HepG2 (cell line): ENCODE data around the gene CACNG7. TPM values are rescaled to one million over a fixed set of nuclear protein-coding genes. Genes with fewer than 3 reads are reported as not detected.

Source experiments
- CHD4 ChIP-seq: fragments of 200-600 bp; sonication (generic); IDR thresholded peaks from 2 replicates; pipeline ENCODE4 v1.7.0; 2017; ENCODE audit warnings: mild to moderate bottlenecking, low read length, borderline replicate concordance
- FOXP1 ChIP-seq, 2 experiments: fragments of 450-650 bp in 1 of 2; IDR thresholded peaks; 2 replicates each; pipeline ENCODE4 v1.6.1; 2017 to 2018; ENCODE audit warnings: antibody characterized with exemption in 1 of 2
- HHEX ChIP-seq: IDR thresholded peaks from 2 replicates; pipeline ENCODE4 v1.6.1; 2016; ENCODE audit warnings: control low read depth
- KLF15 ChIP-seq: sonication (generic); formaldehyde crosslinking; IDR thresholded peaks from 2 replicates; pipeline ENCODE4 v1.8.1; 2023; ENCODE audit warnings: borderline replicate concordance, mild to moderate bottlenecking, inconsistent platforms, missing genetic modification reagents, mixed read lengths
- PLRG1 ChIP-seq: fragments of 450-650 bp; conservative IDR thresholded peaks from 2 replicates; pipeline ENCODE4 v1.6.1; 2016
- THRA ChIP-seq: sonication (generic); formaldehyde crosslinking; IDR thresholded peaks from 2 replicates; pipeline ENCODE4 v1.4.0; 2020; ENCODE audit warnings: missing genetic modification reagents, borderline replicate concordance
- TIGD3 ChIP-seq: sonication (generic); formaldehyde crosslinking; IDR thresholded peaks from 2 replicates; pipeline ENCODE4 v1.5.1; 2020; ENCODE audit warnings: mild to moderate bottlenecking, missing genetic modification reagents, borderline replicate concordance
- XRCC5 ChIP-seq: fragments of 200-400 bp; formaldehyde crosslinking; optimal IDR thresholded peaks from 2 replicates; pipeline ENCODE3; 2017; ENCODE audit warnings: mild to moderate bottlenecking, low read length
- ZNF639 ChIP-seq: conservative IDR thresholded peaks from 2 replicates; pipeline ENCODE4 v1.6.1; 2018; ENCODE audit warnings: missing genetic modification reagents
- ZNF687 ChIP-seq: sonication (generic); formaldehyde crosslinking; IDR thresholded peaks from 2 replicates; pipeline ENCODE4 v1.5.1; 2020; ENCODE audit warnings: mild to moderate bottlenecking, missing genetic modification reagents, moderate library complexity
- ZNF75D ChIP-seq: sonication (generic); formaldehyde crosslinking; IDR thresholded peaks from 2 replicates; pipeline ENCODE4 v1.8.1; 2023; ENCODE audit warnings: missing genetic modification reagents, mild to moderate bottlenecking, borderline replicate concordance
- ZNF780A ChIP-seq: sonication (generic); formaldehyde crosslinking; IDR thresholded peaks from 2 replicates; pipeline ENCODE4 v1.8.0; 2022; ENCODE audit warnings: mild to moderate bottlenecking, missing genetic modification reagents, moderate library complexity
- ZSCAN25 ChIP-seq: sonication (generic); formaldehyde crosslinking; IDR thresholded peaks from 2 replicates; pipeline ENCODE4 v1.8.0; 2022; ENCODE audit warnings: mild to moderate bottlenecking, missing genetic modification reagents
- ZSCAN31 ChIP-seq: sonication (generic); formaldehyde crosslinking; IDR thresholded peaks from 2 replicates; pipeline ENCODE4 v1.5.0; 2020; ENCODE audit warnings: low read depth, mild to moderate bottlenecking, missing genetic modification reagents
- polyA plus RNA-seq, 8 experiments: library from polyadenylated mRNA; depleted of rRNA in 3 of 8; stranded (reverse) in 7 of 8; unstranded in 1 of 8; fragments of >200 nt; fragmentation: Illumina TruSeq in 4 of 8; extraction: Trizol in 4 of 8; gene quantifications; 2 replicates each; pipeline versions ENCODE4 v1.2.1 to v1.2.3, GENCODE V29; 2011 to 2016; ENCODE audit warnings: low read depth in 4 of 8, missing spikeins in 1 of 8, mixed read lengths in 1 of 8; ENCODE audit not compliant: insufficient read depth in 1 of 8
- total RNA-seq, 5 experiments: library from RNA; depleted of rRNA; stranded (reverse); fragments of >200 nt; fragmentation: Illumina TruSeq; extraction: Trizol; gene quantifications; 2 replicates each; pipeline ENCODE4 v1.2.3, GENCODE V29; 2016; ENCODE audit warnings: low read depth in 1 of 5

Gene CACNG7
- total and polyA plus RNA-seq, 2 of the 13 experiments (the other 11 are each of a cell fraction or from before 2014, with no cell fraction given), result not detected

- peak; percentile 41; the same call in 1 of the 2 replicates for TF ChIP-seq ZNF687 (CRISPR knock-in tag)
- TF ChIP-seq ZNF639 (CRISPR knock-in tag), result peak; percentile 59; the same call in 1 of the 2 replicates
- TF ChIP-seq XRCC5, result peak; percentile 56
- peak; percentile 92 for TF ChIP-seq ZSCAN25
- no peak for TF ChIP-seq ZNF780A (CRISPR knock-in tag)
- TF ChIP-seq THRA, result peak; percentile 90
- peak; percentile 77; the same call in 1 of the 2 replicates for TF ChIP-seq FOXP1 (IDR thresholded peaks at IDR 0.05)
- TF ChIP-seq FOXP1 (CRISPR knock-in tag; IDR thresholded peaks at IDR 0.05), result peak; percentile 96
- TF ChIP-seq ZSCAN31 (CRISPR knock-in tag), result no peak
- TF ChIP-seq KLF15 (CRISPR knock-in tag), result no peak
- TF ChIP-seq PLRG1, result no peak
- no peak for TF ChIP-seq TIGD3 (CRISPR knock-in tag)
- TF ChIP-seq ZNF75D (CRISPR knock-in tag), result no peak
- TF ChIP-seq HHEX (CRISPR knock-in tag), result peak; percentile 85
- TF ChIP-seq CHD4, result 0 out of 2 replicates have a peak, but pooled peaks have one; percentile 48
Measured at GRCh38 chr19:53864308-53864836, 44.7 kb upstream of the CACNG7 start (continued).
